ENCODE measurements around the gene BOK.

The BOK gene

GRCh38 chr2:241618296-241618805 lies 59.8 kb downstream of the BOK start:
- H3K9me3 ChIP-seq (ENCODE audit: control insufficient read depth, insufficient read depth, low read length), result no peaks in the 10 kb centered on the region
- no peaks in the 10 kb centered on the region for H3K36me3 ChIP-seq (ENCODE audit: insufficient read depth, low read length)
- H3K9ac ChIP-seq (ENCODE audit: low read depth, low read length), result no peak overlapping the region
- H3K4me1 ChIP-seq (ENCODE audit: insufficient read depth, low read length), result peaks cover 7% of the 10 kb centered on the region

- Histone ChIP-seq H3K9me3 (ENCODE audit: control insufficient read depth, insufficient read depth, low read length) (no peaks in the 10 kb centered on the region), H3K36me3 (ENCODE audit: insufficient read depth, low read length) (no peaks in the 10 kb centered on the region), H3K9ac (ENCODE audit: low read depth, low read length) (no peak overlapping the region), H3K4me1 (ENCODE audit: insufficient read depth, low read length) (peaks cover 7% of the 10 kb centered on the region)
These were observed 60.3 kb downstream of the BOK start for GRCh38 chr2:241618829-241619228.

DNA sequence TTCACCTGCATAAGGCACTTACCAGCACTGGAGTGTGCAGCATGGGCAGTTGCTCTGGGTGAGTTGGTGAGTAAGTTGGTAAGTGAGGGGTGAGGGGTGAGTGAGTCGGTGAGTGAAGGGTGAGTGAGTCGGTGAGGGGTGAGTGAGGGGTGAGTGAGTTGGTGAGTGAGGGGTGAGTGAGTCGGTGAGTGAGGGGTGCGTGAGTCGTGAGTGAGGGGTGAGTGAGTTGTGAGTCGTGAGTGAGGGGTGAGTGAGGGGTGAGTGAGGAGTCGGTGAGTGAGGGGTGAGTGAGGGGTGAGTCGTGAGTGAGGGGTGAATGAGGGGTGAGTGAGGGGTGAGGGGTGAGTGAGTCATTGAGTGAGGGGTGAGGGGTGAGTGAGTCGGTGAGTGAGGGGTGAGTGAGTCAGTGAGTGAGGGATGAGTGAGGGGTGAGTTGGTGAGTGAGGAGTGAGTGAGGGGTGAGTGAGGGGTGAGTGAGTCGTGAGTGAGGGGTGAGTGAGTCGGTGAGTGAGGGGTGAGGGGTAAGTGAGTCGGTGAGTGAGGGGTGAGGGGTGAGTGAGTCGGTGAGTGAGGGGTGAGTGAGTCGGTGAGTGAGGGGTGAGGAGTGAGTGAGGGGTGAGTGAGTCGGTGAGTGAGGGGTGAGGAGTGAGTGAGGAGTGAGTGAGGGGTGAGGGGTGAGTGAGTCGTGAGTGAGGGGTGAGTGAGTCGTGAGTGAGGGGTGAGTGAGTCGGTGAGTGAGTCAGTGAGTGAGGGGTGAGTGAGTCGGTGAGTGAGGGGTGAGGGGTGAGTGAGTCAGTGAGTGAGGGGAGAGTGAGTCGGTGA lies 61.3 kb downstream of the BOK start:
- Histone ChIP-seq H3K4me1 (ENCODE audit: insufficient read depth, low read length) (peaks cover 7% of the 10 kb centered on the region), H3K36me3 (ENCODE audit: insufficient read depth, low read length) (no peaks in the 10 kb centered on the region), H3K9ac (ENCODE audit: low read depth, low read length) (no peak overlapping the region), H3K9me3 (ENCODE audit: control insufficient read depth, insufficient read depth, low read length) (no peaks in the 10 kb centered on the region)

GRCh38 chr2:241620419-241620769 lies 61.8 kb downstream of the BOK start:
- Histone ChIP-seq H3K36me3 (ENCODE audit: insufficient read depth, low read length) (no peaks in the 10 kb centered on the region), H3K4me1 (ENCODE audit: insufficient read depth, low read length) (peaks cover 7% of the 10 kb centered on the region)

More at GRCh38 chr2:241620419-241620769, 61.8 kb downstream of the BOK start:
- H3K9me3 ChIP-seq (ENCODE audit: control insufficient read depth, insufficient read depth, low read length), result no peaks in the 10 kb centered on the region
- no peak overlapping the region for H3K9ac ChIP-seq (ENCODE audit: low read depth, low read length)
